Peyer's patch (tissue), 4 donors: Measurements from ENCODE around the gene DENND1B.

ENCODE experiments used
- CTCF ChIP-seq, 6 experiments: fragments of 450-650 bp in 4 of 6; fragments of 200-600 bp in 2 of 6; sonication (generic) in 1 of 6; IDR thresholded peaks; one replicate each; pipeline ENCODE4 v1.5.1; 2017 to 2019; ENCODE audit warnings: antibody characterized with exemption in 6 of 6, mild to moderate bottlenecking in 3 of 6, moderate library complexity in 1 of 6
- POLR2A ChIP-seq, 2 donors: fragments of 450-650 bp; IDR thresholded peaks; one replicate each; pipeline ENCODE4 v1.5.1; 2017; ENCODE audit warnings: antibody characterized with exemption in 2 of 2, mild to moderate bottlenecking in 2 of 2, moderate library complexity in 2 of 2

- no peak for TF ChIP-seq CTCF (IDR thresholded peaks at IDR 0.05)
- TF ChIP-seq POLR2A (IDR thresholded peaks at IDR 0.05) = no peak
These were observed 83.5 kb downstream of the DENND1B start for GRCh38 chr1:197691816-197692215.
